ENCODE data around the gene SNAPC3.
"Not testable (repeated sequence)": the region's sequence is repeated elsewhere in the genome, so short reads cannot be mapped to it uniquely, and the experiment has no call there.

Gene SNAPC3

GRCh38 chr9:15426019-15426418, 3.3 kb downstream of the SNAPC3 start:
- no peak for DNase-seq

DNA sequence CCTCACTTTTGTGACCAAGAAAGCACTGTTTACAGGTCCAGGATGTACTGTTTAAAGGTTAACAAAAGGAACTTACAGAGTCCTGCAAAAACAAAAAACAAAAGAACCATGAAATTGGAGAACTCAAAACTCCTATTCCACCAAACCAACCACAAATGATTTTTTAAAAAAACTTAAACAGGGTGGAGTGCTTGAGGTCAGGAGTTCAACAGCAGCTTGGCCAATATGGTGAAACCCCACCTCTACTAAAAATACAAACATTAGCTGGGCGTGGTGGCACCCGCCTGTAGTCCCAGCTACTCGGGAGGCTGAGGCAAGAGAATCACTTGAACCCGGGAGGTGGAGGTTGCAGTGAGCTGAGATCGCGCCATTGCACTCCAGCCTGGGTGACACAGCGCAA, 5.0 kb downstream of the SNAPC3 start:
- DNase-seq, result not testable (repeated sequence)

DNA sequence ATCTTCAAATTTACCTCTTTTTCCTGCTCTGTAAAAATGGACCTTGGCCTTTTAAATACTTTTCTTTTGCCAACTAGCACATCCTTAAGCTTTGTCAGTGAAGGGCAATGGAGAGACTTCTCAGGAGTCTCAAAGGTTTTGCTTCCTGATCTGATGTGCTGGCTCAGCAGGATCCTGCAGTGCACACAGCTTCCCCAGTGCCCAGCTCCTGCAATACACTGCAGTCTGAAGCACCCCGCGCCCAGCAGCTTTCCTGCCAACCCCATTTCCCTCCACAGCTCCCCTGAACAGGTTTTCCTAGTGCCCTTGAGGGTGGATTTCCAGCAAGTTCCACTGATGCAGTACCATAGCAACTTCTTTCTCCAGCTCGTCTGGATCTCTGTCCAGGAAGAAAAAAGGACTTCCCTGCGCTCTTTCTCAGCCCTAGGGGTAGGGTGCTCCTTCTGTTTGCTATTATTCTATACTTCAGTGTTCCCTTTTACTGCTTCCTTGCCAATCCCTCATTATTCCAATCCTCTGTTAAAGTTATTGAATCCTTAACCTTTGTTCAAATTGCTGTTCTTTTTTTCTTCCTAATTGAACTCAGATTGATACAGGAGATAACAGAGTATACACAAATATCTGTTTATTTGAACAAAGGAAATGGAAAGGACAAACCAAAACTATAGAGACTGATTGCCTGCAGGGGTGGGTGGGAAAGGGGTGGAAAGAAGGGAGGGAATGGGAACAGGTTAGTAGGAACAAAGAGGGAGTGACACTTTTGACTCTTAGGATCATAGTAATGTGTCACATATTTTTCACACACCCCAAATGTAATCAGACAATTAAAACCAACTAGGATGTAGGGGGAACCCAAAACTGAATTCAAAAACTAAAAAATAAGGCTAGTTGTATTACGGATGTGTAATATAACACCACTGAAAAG, 8.5 kb downstream of the SNAPC3 start:
- no peak for DNase-seq

DNA sequence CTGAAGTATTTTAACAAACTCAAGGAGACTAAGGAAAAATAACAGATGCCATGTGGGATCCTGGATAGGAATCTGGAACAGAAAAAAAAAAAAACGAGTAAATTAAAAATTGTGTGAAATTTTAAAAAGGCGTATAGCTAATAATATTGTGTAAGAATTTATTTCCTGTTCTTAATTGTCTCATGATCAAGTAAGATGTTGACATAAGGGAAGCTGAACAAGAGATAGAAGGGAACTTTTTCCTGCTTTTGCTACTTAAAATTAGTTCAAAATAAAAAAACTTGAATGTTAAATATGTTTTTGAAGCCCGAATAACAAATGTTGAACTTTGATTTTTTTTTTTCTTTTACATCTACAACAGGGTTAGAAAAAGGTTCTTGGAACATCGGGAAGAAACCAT, 10.5 kb downstream of the SNAPC3 start:
- no peak for DNase-seq

- no peak for DNase-seq
Observed at GRCh38 chr9:15433661-15434060, 11.0 kb downstream of the SNAPC3 start.

- DNase-seq, result no peak
Observed at GRCh38 chr9:15438891-15439290, 16.2 kb downstream of the SNAPC3 start.

GRCh38 chr9:15441841-15442240, 19.2 kb downstream of the SNAPC3 start:
- not testable (repeated sequence) for DNase-seq

DNA sequence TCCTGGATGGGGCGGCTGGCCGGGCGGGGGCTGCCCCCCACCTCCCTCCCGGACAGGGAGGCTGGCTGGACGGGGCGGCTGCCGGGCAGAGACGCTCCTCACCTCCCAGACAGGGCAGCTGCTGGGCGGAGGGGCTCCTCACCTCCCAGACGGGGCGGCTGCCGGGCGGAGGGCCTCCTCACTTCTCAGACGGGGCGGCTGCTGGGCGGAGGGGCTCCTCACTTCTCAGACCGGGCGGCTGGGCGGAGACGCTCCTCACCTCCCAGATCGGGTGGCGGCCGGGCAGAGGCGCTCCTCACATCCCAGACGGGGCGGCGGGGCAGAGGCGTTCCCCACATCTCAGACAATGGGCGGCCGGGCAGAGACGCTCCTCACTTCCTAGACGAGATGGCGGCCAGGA, 19.6 kb downstream of the SNAPC3 start:
- not testable (repeated sequence) for DNase-seq

DNA sequence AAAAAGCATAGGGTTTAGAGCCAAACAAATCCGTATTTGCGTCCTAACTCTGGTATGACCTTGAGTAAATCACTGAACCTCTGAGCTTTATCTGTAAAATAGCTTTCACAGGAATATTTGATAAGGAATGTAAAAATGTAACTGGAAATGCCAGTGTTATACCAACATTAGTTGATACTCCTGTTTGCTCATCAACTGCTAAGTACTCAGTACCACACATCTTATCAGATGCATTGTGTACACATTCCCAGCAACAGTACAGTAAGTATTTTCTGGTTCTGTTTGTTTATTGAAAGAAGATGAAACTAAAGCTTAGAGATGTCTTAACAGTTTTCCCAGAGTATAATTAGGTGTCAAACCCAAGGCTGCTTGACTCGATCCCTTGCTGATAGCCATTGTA, 21.5 kb downstream of the SNAPC3 start:
- DNase-seq, result no peak

DNA sequence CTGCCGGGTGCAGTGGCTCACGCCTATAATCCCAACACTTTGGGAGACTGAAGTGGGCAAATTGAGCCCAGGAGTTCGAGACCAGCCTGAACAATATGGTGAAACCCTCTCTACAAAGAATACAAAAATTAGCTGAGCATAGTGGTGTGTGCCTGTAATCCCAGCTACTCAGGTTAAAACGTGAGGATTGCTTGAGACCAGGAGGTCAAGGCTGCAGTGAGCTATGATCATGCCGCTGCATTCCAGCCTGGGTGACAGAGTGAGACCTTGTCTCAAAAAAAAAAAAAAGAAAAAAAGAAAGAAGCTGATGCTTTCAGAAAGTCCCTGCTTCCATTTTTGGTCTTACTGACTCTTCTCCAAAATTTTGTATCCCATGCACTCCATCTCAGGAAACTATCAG, 31.3 kb downstream of the SNAPC3 start:
- DNase-seq, result no peak

DNA sequence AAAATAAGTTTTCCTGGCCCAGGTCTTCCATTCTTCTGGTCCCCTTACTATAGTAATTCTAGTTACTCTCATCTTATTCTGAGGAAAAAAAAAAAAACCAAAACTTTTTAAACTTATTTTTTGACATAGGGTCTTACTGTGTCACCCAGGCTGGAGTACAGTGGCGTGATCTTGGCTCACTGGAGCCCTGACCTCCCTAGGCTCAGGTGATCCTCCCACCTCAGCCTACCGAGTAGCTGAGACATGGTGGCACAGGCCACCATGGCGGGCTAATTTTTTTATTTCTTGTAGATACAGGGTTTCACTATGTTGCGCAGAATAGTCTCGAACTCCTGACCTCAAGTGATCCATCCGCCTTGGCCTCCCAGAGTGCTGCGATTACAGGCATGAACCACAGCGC, 38.4 kb downstream of the SNAPC3 start:
- DNase-seq, result no peak

DNA sequence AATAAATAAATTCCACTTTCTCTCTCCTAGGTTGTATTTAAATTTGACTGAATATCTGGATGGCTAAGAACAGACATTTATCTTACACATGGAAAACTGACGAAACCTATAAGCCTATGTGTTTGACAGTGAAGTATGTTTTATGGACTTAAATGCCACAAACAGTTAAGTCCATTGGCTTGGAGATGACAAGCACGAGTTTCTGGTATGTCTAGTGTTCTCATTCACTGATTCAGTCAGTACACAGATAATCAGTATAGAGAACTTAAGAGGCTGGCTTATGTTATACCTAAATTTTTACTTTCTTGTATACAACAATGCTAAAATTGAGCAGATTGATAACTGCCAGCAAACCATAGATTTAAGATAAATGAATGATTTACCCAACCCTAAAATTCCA, 38.9 kb downstream of the SNAPC3 start:
- no peak for DNase-seq

DNA sequence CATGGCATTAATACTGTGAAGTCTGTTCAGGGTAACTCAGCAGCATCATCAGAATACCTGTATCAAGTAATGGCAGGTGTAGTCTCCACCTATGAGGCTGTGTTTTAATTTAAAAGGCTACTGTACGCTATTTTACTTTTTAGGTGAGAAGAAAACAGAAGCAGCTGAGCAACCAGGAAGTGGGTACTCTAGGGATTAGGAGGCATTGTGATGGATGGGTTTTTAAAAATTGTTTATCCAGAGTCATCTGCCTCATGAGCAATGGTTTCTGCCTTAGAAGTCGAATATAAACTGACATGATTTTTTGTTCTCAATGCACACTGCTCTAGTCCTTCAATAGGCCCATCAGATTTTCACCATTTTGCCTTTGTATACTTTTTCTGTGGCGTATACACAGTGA, 45.5 kb downstream of the SNAPC3 start:
- no peak for DNase-seq

DNA sequence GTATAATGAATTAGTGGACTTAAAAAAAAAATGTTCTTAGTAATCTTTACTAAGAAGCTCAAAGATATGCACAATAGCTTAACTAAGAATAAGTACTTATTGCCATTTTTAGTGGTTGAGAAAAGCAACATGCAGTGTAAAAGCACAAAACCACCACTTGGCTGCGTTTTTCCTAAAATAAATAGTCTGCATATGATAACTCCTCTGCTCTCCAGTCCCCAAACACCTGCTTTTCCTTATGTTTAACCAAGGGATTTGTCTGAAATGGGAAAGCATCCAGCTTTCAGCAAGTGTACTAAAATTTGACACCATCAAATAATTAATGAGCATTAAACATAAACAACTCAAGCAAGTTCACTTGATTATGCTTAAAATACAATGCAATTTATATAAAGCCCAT, 46.7 kb downstream of the SNAPC3 start:
- no peak for DNase-seq

DNA sequence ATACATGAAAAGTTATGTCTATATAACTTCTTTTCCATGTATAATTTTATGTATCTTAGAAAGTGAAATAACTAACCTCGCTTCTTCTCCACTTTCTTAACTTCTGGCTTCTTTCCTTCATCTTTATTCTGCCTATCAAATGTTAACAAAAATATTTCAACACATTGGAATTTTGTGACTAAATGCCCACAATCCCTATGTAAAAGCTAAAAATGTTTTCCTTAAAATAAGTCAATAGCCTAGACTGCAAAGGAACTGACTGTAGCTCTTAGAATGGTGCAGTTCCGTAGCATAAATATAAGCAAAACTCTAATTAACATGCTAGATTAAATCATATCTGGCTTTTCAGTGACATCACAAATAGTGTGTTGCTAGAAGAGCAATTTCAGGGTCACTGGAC, 47.2 kb downstream of the SNAPC3 start:
- DNase-seq, result no peak

- DNase-seq, result no peak
Observed at GRCh38 chr9:15475923-15476536, 53.4 kb downstream of the SNAPC3 start.

DNA sequence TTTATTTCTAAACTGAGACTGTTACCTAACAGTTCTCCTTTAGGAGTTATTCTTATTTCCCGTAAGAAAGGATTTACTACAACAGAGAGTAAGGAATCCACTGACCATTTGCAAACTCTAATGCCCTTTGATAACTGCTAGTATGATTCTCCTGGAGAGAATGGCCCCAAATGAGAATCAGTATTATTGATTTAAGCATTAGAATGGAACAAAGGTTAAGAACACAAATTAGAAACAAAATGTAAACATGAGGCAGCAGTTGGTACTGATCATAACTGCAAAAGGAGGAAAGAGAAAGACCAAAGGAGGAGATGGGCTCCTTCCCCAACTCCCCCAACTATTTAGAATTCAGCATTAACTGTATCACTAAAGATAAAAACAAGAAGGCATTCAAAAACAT, 57.4 kb downstream of the SNAPC3 start:
- no peak for DNase-seq

DNA sequence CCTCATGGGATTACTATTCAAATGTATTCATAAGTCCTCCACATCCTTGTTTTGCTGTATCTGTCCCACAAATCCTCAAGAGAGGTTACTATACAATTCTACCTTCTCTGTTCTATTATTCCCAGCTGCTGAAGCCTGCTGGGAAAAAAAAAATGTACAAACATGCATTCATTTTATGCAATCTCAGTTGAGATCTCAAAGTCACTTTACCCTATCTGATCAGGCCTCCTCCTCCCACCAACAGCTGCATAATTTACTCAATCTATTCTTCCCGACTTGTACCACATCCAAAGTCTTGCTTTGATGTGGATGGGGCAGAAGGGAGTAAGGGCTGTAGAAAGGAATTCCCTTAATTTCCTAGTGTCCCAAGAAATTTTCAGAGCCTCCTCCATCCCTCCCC, 59.5 kb downstream of the SNAPC3 start:
- no peak for DNase-seq

GRCh38 chr9:15484802-15485201, 62.1 kb downstream of the SNAPC3 start:
- no peak for DNase-seq

DNA sequence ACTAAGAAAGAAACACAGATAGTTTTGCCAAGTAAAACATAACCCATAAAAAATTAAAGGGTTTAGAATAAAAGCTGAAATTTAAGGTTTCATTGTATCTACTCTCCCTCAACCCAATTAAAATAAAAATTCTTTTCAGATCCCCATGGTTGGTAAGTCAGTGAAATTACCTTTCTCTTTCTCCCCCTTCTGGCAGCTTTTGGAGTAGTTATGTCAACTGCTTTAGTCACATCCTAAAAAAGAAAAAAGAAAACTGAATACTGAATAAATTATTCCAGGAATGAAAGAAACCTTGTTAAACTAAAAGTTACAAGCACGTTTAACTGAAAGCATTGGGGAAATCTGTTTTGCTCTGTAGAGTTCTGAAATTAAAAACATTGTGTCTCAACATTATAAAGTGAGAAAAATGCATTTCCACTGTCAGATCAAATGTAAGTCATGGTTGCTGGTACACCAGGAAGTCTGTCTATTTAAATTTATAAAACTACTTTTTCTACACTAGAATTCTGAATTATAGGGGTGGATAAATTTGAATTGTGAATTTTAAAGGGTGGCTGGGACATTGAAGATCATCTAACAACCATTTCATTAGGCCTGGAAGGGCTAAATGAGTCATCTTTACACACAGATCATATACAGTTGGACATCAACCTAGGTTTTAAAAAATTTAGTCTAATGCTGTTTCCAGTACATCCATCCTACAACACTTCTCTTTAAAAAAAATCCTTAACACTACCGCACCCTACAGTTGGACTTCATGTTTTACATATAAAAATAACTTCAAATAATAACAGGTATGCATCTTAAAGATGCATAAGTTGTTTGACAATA, 63.4 kb downstream of the SNAPC3 start:
- no peak for DNase-seq

- no peak for DNase-seq
Observed at GRCh38 chr9:15491950-15492349, 69.3 kb downstream of the SNAPC3 start.

- DNase-seq, result no peak
Observed at GRCh38 chr9:15492485-15493150, 69.9 kb downstream of the SNAPC3 start.

Data from stimulated activated CD4-positive, alpha-beta T cell treated with anti-CD3 and anti-CD28 coated beads, Interleukin-2, amount 100 ng/mL, for 48 hours (primary cell).